ENCODE data around the gene CCDC93. TPM values are rescaled to one million over a fixed set of nuclear protein-coding genes. Genes with fewer than 3 reads are reported as not detected.
A peak's percentile ranks its signal among the peaks of the same experiment; 100 is the strongest.

The CCDC93 gene
- total RNA-seq, 1 donor from 2014 or later = 37.8 TPM

DNA sequence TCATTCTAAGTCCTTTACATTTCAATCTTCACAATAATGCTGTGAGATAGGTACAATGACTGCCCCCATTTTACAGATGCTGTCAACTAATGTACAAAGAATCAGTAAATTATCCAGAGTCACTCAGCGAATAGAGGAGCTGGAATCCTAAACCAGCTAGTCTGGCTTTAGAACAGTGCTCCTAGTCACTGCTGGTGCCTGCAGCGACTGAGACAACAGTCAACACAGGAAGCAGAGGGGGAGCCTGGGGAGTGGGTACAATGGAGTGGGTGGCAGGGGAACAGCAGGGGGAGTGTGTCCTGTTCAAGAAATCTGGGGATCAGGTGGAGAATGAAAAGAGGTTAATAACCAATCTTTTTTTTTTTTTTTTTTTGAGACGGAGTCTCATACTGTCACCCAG lies 37.3 kb downstream of the CCDC93 start:
- no peaks in the 10 kb centered on the region for H3K27me3 ChIP-seq
- TF ChIP-seq CTCF (IDR thresholded peaks at IDR 0.05) = no peak
- DNase-seq = no peak
- H3K9me3 ChIP-seq = no peaks in the 10 kb centered on the region
- intact Hi-C loops (cut with DNase I) = no loop called here
- H3K36me3 ChIP-seq = peaks cover 82% of the 10 kb centered on the region
- H3K27ac ChIP-seq = no peak overlapping the region
- H3K4me1 ChIP-seq = peaks cover 12% of the 10 kb centered on the region
- ATAC-seq = no peak
- H3K4me3 ChIP-seq = no peak overlapping the region

GRCh38 chr2:117973498-117974082 lies 40.3 kb downstream of the CCDC93 start:
- H3K27me3 ChIP-seq = no peaks in the 10 kb centered on the region
- no peak overlapping the region for H3K4me3 ChIP-seq
- ATAC-seq (no peak), DNase-seq (no peak)
- no peak overlapping the region for H3K27ac ChIP-seq
- intact Hi-C loops (cut with DNase I) = no loop called here
- no peak for TF ChIP-seq CTCF (IDR thresholded peaks at IDR 0.05)
- peaks cover 95% of the 10 kb centered on the region for H3K36me3 ChIP-seq
- no peaks in the 10 kb centered on the region for H3K4me1 ChIP-seq
- no peaks in the 10 kb centered on the region for H3K9me3 ChIP-seq

DNA sequence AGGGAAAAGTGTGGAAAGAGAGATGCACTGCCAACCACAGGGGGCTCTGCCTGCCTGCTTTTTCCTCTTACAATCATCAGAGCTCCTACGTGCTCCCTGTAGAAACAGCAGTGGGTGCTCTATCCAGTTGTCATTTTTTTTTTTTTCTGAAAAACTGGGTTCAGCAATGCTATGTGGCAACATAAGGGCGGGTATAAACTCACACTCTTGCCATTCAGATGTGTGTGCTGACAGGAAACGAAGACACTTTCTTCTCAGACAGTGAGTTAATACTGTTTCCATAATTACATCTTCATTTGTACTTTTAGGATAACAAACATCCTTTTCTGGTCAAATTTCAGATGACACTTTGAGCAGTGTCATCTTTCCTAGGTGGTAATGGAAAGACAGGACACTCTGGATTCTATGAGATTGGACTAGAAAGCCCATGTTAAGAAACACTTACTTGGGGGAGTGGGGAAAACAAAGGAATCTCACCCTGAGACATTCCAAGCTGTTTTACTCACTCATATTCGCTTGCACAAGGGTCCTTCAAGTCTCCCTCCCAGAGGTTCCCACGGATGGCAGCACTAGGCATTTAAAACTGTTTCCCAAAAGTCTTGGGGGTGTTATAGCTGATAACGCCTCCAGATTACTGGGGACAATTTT lies 41.3 kb downstream of the CCDC93 start:
- intact Hi-C loops (cut with DNase I) = no loop called here
- H3K27ac ChIP-seq = no peak overlapping the region
- no peaks in the 10 kb centered on the region for H3K27me3 ChIP-seq
- H3K4me3 ChIP-seq = no peak overlapping the region
- no peak for DNase-seq
- H3K9me3 ChIP-seq = no peaks in the 10 kb centered on the region
- no peak for TF ChIP-seq CTCF (IDR thresholded peaks at IDR 0.05)
- no peaks in the 10 kb centered on the region for H3K4me1 ChIP-seq
- ATAC-seq = no peak
- peaks cover 89% of the 10 kb centered on the region for H3K36me3 ChIP-seq

- intact Hi-C loops (cut with DNase I) = no loop called here
- H3K36me3 ChIP-seq = peaks cover 63% of the 10 kb centered on the region
- no peak for TF ChIP-seq CTCF (IDR thresholded peaks at IDR 0.05)
Measured at GRCh38 chr2:117968722-117969121, 45.1 kb downstream of the CCDC93 start.

GRCh38 chr2:117967977-117968718 lies 45.7 kb downstream of the CCDC93 start:
- H3K4me3 ChIP-seq = no peak overlapping the region
- no peak for TF ChIP-seq CTCF (IDR thresholded peaks at IDR 0.05)
- no peak for DNase-seq
- H3K27me3 ChIP-seq = no peaks in the 10 kb centered on the region
- peaks cover 60% of the 10 kb centered on the region for H3K36me3 ChIP-seq
- H3K27ac ChIP-seq = no peak overlapping the region
- H3K4me1 ChIP-seq = peaks cover 13% of the 10 kb centered on the region
- H3K9me3 ChIP-seq = no peaks in the 10 kb centered on the region
- ATAC-seq = peak; percentile 32
- intact Hi-C loops (cut with DNase I) = no loop called here

More at GRCh38 chr2:117968722-117969121, 45.1 kb downstream of the CCDC93 start:
- H3K4me1 ChIP-seq = peaks cover 13% of the 10 kb centered on the region
- no peak overlapping the region for H3K27ac ChIP-seq
- no peaks in the 10 kb centered on the region for H3K9me3 ChIP-seq
- H3K4me3 ChIP-seq = no peak overlapping the region
- ATAC-seq = no peak
- H3K27me3 ChIP-seq = no peaks in the 10 kb centered on the region
- DNase-seq = no peak
